NCI-H774 (cell line): ENCODE measurements around the gene ALG1.
"Not testable (repeated sequence)": the region's sequence is repeated elsewhere in the genome, so short reads cannot be mapped to it uniquely, and the experiment has no call there.

Experiments used
- DNase-seq: peaks from one replicate; lab custom pipeline; 2025; lab: John Stamatoyannopoulos, UW

ALG1 gene

DNA sequence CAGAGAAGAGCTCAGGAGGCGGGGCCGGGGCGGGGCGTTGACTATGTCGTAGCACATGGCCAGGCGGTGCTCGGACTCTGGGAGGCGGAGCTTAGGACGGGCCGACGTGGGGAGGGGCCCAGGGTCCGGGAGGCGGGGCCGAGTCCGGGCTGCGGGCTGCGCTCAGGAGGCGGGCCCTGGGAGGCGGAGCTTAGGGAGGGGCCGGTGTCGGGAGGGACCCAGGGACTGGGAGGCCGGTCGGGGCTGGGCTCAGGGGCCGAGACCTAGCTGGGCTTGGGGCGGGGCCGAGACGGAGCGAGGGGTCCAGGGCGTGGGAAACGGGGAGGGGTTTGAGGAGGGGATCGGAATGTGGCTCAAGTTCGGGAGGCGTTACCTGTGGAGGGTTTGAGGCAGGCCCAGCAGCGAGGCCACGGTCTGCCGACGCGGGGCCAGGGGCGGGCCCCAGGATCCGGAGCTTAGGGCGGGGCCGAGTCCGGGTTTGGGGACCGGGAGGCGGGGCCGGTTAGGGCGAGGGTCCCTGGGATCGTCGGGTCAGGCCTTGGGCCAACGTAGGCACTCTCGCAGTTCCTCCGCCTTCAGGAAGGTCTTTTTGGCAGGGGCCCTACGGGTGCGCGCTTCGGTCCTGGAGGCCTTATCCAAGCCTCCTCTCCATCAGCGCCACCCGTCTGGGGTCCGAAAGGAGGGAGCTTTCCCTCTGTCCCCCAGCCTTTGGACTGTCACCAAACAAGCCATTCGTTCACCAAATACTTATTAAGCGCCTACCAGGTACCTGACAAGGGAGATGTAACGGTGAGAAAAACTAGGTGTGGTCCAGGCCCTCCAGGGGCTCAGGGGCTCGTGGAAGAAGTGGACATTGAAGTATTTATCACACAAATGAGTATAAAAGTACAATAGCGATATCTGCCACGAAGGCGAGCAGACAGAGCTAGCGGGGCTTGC is 26.8 kb downstream of the ALG1 start:
- DNase-seq = peak; percentile 21

DNA sequence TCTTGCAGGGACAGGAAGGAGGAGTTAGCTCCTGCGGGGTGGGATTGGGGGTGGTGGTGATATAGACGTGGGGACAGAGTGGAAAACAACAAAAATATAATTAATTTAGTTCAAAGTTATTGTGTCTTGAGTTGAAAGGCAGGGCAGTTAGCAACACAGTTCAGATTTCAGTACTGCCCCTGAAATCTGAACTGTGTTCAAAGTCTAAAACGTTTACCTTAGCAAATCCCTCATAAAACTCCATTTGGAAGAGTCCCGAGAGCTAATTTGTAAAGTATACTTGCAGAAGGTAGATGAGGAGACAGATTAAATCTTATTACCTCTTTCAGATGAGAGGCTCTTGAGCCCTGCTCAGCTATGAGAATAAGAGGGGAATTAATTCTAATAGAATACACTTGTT is 27.5 kb downstream of the ALG1 start:
- not testable (repeated sequence) for DNase-seq

DNA sequence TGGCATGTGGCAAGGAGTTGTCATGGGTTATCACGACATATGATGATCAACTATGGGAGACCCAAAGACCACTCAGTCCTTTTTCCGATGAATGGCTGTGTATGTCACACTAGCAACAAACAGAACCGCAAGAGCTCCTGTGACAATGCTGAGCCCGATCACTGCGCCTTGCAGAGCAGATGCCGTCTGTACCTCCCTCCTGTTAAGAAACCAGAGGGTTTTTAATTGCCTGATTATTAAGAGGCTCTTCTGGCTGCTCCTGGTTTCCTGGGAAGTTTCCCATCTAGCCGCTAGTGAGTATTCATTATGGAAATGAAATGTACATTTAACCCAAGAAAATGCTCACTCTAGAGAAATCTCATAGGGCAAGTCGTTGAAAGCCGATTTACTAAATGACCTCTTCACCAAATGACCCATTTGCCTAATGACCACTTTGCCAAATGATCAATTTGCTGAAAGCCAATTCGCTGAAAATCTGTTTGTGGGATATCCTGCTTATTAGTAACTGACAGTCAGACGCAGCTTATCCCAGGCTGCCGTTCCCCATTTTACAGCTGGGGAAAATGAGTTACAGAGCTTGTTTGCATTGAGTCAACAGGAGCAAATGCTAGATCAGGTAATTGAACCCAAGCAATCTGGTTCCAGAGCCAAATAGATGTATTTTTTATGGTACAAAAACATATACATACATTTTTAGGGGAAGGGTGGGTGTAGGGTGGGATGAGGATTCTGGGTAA is 31.8 kb downstream of the ALG1 start:
- not testable (repeated sequence) for DNase-seq

DNA sequence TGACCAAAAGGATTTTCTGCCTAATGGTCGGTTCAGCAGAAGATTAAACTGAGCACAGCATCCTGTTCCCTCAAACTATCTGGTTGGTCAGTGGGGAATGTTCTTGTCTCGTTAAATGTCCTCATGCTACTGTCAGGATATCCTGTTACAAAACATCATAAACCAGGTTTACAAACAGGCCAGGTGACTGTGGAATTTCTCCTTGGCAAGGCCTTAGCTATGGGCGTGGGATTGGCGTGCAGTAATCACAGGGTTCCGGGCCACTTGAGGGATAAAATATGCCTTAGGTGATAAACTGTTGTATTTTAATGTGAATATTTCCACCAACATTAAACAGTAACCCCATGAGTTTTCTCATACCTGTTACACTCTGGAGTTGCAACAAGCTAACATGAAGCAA is 33.4 kb downstream of the ALG1 start:
- not testable (repeated sequence) for DNase-seq

DNA sequence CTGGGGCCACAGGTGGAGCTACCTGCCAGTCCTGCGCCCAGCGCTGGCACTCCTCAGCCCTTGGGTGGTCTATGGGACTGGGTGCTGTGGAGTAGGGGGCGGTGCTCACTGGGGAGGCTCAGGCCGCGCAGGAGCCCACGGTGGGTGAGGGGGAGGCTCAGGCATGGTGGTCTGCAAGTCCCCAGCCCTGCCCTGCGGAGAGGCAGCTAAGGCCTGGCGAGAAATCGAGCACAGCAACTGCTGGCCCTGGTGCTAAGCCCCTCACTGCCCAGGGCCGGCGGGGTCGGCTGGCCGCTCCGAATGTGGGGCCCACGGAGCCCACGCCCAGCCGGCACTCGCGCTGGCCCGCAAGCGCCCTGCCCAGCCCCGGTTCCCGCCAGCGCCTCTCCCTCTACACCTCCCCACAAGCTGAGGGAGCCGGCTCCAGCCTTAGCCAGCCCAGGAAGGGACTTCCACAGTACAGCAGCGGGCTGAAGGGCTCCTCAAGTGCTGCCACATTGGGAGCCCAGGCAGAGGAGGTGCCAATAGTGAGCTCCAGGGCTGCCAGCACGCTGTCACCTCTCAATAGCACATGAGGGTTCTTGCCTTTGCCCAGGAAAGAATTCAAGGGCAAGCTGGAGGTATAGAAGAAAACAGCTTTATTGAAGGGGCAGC is 37.0 kb downstream of the ALG1 start:
- no peak for DNase-seq

DNA sequence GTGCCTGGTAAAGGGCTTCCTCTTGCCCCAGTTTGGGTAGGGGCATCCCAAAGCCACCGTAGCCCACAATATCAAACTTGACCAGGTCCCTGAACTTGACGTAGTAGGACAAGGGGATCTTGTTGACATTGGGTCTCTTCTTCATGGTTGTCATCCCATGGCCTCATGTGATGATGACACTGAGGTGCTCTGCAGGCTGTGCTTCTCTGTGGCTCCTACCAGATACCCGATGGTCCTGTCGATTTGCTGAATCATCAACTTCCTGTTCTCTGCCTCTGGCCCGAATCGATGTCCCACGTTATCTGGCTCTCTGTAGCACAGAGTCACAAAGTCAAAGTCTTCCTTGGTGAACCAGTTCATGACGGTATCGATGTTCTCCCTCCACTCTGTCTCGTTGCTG is 39.3 kb downstream of the ALG1 start:
- DNase-seq = not testable (repeated sequence)

DNA sequence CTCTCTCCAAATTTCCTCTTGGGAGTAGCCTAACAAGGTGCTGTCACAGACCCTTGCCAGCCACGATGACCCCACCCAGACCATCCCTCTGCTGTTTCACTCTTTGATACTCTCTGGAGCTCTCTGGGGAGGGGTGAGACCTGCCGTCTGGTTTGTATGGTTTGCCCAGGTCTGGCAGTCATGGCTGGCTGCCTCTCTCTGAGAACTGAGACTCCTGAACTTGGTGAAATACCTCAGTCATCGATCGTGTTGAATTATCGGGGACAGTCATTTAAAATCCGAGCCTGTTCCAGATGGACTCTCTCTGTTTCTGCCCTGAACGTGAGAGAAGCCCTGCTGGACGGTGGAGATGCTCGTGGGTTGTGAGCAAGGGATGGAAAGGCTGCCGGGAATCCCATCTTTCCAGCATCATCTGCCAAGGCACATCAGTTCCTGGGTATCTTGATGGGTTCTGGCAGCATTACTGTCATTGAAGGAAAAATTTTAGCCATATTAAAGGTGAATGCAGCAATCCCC is 45.2 kb downstream of the ALG1 start:
- DNase-seq = not testable (repeated sequence)

DNA sequence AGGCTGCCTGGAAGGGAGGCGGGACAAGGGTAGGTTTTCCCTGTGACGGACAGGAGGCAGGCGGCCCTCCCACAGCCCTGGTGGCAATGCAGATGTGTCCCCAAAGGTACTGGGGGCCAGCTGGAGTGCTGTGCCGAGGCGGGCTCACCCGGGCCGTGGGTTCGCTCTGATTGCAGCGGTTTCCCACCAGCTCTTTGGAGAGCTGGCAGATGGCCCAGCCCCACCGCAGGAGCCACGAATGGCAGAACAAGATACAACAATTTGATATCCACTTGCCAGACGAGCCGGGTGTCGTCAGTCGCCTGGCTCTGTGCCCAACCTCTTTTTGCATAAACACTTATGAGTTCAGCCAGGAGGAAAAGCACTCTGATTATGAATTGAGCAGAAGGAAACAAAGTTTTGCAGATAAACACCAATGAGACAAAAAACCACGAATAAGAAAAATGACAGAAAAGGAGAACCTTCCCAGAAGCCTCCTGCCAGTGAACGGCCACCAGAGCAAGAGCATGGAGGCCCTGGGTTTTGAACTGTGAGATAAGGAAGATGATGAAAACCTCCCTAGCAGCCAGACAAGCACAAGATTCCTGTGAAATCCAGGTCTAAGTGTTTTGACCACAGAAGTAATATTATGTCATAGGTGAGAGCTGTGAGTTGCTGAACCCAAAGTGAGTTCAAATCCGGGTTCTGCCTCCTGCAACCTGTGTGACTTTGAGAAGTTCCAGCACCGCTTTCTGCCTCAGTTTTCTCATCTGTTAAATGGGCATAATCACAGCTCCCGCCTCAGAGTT is 45.9 kb downstream of the ALG1 start:
- not testable (repeated sequence) for DNase-seq

DNA sequence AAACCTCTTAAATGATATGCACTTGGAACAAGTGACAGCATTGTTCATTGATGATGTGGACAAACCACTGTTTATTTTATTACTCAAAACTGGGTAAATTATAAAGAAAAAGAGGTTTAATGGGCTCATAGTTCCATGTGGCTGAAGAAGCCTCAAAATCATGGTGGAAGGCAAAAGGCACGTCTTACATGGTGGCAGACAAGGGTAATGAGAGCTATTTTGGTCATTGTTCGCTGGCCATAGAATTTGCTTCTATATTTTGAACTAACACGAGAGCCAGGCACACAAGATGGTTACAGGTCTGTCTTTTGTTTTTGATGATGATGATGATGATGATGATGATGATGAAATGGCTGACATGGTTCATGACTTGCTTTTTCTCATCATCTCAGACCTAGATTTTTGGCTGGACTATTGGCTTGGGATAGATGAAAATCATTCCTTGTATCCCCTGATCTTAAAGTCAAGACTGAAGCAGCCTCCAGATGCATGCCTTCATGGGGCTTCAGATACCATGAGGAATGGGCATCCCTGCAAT is 59.9 kb downstream of the ALG1 start:
- not testable (repeated sequence) for DNase-seq

DNA sequence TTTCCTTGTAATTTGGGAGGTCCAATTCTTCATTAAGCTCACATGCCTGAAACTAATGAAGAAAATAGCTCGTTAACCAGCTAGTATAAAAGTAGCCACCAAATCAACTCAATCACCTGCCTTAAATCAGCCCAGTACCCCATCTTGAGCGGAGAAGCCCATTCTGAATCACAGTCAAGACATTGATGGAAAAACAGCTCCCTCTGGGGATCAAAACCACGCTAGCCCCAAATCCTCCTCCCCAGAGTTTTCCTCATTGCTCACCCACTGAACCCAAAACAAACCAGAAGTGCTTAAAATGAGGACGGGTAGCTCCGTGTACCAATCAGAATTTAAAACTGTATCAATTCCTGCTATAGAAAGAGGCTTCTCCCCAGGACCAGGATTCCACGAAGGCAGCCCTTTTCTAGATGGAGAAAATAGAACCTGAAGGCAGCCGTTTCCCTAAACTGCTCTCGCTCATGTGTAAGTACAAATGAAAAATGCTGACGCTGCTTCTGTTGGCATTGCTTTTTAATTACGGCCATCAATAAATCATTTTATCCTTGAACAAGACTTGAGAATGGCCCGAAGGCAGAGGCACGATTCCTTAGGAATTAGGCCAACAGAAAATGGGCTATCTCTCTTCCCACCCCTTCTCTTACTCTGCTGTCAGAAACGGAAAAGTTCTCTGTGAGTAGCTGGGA is 61.4 kb downstream of the ALG1 start:
- DNase-seq = not testable (repeated sequence)

DNA sequence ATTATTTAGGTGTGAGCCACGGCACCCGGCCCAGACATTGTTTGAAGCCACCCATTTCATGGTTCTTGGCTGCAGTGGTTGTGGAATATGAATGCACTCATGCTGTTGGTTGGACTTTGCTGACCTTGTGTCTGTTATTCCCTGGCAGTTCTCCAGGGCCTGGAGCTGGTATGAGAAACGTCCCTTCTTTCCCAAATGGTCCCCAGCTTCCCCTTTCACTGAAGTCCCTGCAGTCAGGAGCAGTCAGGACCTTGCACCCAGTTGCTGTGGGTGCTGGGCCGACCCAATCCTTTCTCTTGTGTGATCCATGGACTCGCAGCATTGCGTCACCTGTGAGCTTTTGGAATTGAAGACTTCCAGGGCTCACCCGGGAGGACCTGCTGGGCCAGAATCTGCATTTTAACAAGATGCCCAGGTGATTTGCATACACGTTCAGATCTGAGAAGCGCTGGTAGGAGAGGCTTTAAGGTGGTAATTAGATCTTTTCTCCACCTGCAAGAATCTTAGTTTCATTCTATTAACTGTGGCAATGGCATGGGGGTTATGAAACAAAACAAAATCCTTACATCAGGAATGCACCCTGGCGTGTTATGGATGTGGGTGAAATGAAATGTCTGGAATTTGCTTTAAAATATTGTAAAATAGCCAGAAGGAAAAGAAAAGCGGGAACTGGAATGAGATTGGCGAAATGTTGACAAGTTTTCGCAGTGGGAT is 63.3 kb downstream of the ALG1 start:
- not testable (repeated sequence) for DNase-seq
